ENCODE results near the gene CCNE1. TPM values are rescaled to one million over a fixed set of nuclear protein-coding genes. Genes with fewer than 3 reads are reported as not detected.

Gene CCNE1
- total and polyA plus RNA-seq, 10 of the 15 experiments (the other 5 are each of a cell fraction or from before 2014, with no cell fraction given), result 6.3 to 44.2 (median 35.8) TPM

DNA sequence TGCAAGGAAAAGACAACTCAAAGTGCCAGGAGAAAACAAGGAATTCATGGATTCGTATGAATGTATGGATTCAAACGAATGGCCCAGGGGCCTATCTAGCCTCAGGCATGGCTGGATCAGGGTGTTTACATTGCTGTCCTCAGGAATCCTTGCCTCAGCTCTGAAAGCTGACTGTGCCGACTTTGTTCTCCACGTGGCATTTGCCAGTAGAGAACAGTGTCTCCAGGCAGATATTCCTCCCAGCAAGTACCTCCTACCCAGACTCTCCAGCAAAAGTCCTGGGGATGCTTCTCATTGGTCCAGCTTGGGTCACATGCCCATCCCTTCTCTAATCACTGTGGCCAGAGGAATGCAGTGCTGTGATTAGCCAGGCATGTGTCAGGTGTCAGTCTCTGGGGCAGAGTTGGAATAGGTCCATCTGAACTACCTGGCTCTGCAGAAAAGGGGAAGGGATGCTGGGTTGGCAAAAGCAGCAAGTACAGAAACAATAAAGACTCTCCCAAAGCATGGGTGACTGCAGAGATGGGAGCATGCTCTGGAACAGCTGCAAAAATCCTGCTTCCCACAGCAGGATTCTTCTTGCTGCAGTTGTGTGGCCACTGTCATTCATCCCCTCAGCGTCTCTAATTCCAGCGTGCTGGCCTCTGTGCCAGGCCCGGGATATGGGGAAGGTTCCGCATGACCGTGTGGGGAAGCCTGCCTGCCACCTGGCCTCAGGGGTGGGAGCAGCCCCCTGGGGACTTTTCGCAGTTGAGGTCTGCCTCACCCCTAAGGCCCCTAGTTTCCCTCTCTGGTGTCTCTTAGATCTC lies 30.0 kb downstream of the CCNE1 start (continued):
- TF ChIP-seq, protein P1, sequence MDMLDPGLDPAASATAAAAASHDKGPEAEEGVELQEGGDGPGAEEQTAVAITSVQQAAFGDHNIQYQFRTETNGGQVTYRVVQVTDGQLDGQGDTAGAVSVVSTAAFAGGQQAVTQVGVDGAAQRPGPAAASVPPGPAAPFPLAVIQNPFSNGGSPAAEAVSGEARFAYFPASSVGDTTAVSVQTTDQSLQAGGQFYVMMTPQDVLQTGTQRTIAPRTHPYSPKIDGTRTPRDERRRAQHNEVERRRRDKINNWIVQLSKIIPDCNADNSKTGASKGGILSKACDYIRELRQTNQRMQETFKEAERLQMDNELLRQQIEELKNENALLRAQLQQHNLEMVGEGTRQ (IDR thresholded peaks at IDR 0.05; ENCODE audit: borderline replicate concordance, low read depth, low read length), result peak; percentile 42; the same call in 1 of the 2 replicates
- TF ChIP-seq EGR1 (IDR thresholded peaks at IDR 0.05; ENCODE audit: borderline replicate concordance in 1 of 2, low read depth in 2 of 2, low read length in 2 of 2) (no peak), RAD51 (IDR thresholded peaks at IDR 0.05) (peak; percentile 53; the same call in 1 of the 2 replicates), NFYA (IDR thresholded peaks at IDR 0.05; ENCODE audit: borderline replicate concordance, low read depth, low read length) (no peak), NR2C1 (IDR thresholded peaks at IDR 0.05) (no peak), MXI1 (IDR thresholded peaks at IDR 0.05; ENCODE audit: low read depth, low read length) (no peak), PAX8 (IDR thresholded peaks at IDR 0.05) (no peak), YBX1 (IDR thresholded peaks at IDR 0.05) (no peak), MYB (IDR thresholded peaks at IDR 0.05; ENCODE audit: borderline replicate concordance, low read depth, low read length) (no peak), TARDBP (IDR thresholded peaks at IDR 0.05; ENCODE audit: borderline replicate concordance) (no peak), ZNF274 (IDR thresholded peaks at IDR 0.05; ENCODE audit: insufficient read depth, insufficient read length) (no peak), CBX3 (IDR thresholded peaks at IDR 0.05; ENCODE audit: borderline replicate concordance, low read depth) (no peak)
- TF ChIP-seq, protein P2, sequence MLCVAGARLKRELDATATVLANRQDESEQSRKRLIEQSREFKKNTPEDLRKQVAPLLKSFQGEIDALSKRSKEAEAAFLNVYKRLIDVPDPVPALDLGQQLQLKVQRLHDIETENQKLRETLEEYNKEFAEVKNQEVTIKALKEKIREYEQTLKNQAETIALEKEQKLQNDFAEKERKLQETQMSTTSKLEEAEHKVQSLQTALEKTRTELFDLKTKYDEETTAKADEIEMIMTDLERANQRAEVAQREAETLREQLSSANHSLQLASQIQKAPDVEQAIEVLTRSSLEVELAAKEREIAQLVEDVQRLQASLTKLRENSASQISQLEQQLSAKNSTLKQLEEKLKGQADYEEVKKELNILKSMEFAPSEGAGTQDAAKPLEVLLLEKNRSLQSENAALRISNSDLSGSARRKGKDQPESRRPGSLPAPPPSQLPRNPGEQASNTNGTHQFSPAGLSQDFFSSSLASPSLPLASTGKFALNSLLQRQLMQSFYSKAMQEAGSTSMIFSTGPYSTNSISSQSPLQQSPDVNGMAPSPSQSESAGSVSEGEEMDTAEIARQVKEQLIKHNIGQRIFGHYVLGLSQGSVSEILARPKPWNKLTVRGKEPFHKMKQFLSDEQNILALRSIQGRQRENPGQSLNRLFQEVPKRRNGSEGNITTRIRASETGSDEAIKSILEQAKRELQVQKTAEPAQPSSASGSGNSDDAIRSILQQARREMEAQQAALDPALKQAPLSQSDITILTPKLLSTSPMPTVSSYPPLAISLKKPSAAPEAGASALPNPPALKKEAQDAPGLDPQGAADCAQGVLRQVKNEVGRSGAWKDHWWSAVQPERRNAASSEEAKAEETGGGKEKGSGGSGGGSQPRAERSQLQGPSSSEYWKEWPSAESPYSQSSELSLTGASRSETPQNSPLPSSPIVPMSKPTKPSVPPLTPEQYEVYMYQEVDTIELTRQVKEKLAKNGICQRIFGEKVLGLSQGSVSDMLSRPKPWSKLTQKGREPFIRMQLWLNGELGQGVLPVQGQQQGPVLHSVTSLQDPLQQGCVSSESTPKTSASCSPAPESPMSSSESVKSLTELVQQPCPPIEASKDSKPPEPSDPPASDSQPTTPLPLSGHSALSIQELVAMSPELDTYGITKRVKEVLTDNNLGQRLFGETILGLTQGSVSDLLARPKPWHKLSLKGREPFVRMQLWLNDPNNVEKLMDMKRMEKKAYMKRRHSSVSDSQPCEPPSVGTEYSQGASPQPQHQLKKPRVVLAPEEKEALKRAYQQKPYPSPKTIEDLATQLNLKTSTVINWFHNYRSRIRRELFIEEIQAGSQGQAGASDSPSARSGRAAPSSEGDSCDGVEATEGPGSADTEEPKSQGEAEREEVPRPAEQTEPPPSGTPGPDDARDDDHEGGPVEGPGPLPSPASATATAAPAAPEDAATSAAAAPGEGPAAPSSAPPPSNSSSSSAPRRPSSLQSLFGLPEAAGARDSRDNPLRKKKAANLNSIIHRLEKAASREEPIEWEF (IDR thresholded peaks at IDR 0.05; ENCODE audit: insufficient replicate concordance, low read depth, low read length), result no peak
